Heart left ventricle (tissue), 16 donors: ENCODE measurements around the gene B4GAT1. TPM values are rescaled to one million over a fixed set of nuclear protein-coding genes. Genes with fewer than 3 reads are reported as not detected.

Experiments used
- ATAC-seq, 4 donors: fragments of 200-7000 bp; cut with Tn5 transposase; one replicate each; pipeline ENCODE4 v1.9.1; 2020 to 2022; ENCODE audit warnings: moderate library complexity in 4 of 4, mild to moderate bottlenecking in 3 of 4, moderate number of reproducible peaks in 1 of 4
- DNase-seq, 5 donors: peaks; one replicate each; pipeline ENCODE4 v3.0.0-alpha.2; 2020
- H3K27ac ChIP-seq, 12 donors: fragments of 200-600 bp; sonication (generic) in 4 of 12; one replicate each; pipeline versions ENCODE4 v1.5.0 to v1.8.0; 2016 to 2022; ENCODE audit warnings: mild to moderate bottlenecking in 2 of 12
- H3K27me3 ChIP-seq, 9 donors: fragments of 200-600 bp; sonication (generic) in 2 of 9; one replicate each; pipeline versions ENCODE4 v1.5.1 to v1.8.0; 2016 to 2022; ENCODE audit warnings: mild to moderate bottlenecking in 3 of 9
- H3K36me3 ChIP-seq, 9 donors: fragments of 200-600 bp; sonication (generic) in 2 of 9; one replicate each; pipeline versions ENCODE4 v1.5.0 to v1.8.0; 2018 to 2022; ENCODE audit warnings: mild to moderate bottlenecking in 2 of 9
- H3K4me1 ChIP-seq, 12 donors: fragments of 200-600 bp; sonication (generic) in 4 of 12; one replicate each; pipeline versions ENCODE4 v1.5.0 to v1.8.0; 2016 to 2022; ENCODE audit warnings: mild to moderate bottlenecking in 3 of 12
- H3K4me3 ChIP-seq, 12 donors: fragments of 200-600 bp; sonication (generic) in 4 of 12; one replicate each; pipeline versions ENCODE4 v1.5.0 to v1.8.0; 2017 to 2022; ENCODE audit warnings: mild to moderate bottlenecking in 9 of 12, moderate library complexity in 4 of 12
- H3K9me3 ChIP-seq, 12 donors: fragments of 200-600 bp; sonication (generic) in 4 of 12; one replicate each; pipeline versions ENCODE4 v1.5.0 to v1.8.0; 2016 to 2022; ENCODE audit warnings: mild to moderate bottlenecking in 1 of 12
- POLR2A ChIP-seq, 2 donors: fragments of 450-650 bp; IDR thresholded peaks; one replicate each; pipeline ENCODE4 v1.6.1; 2017; ENCODE audit warnings: antibody characterized with exemption in 2 of 2, mild to moderate bottlenecking in 2 of 2, moderate library complexity in 2 of 2
- WGBS, 4 donors: extraction: QIAGEN DNeasy Blood & Tissue Kit in 2 of 4; methylation state at CpG; one replicate each; pipeline versions ENCODE4 v1.1.5 to v1.1.7; 2013 to 2018; 5-methylcytosine and 5-hydroxymethylcytosine counted together
- intact Hi-C, 10 donors: fragments of 100-400 bp; cut with DNase I; formaldehyde crosslinking; loops; one replicate each; pipeline versions ENCODE4 v1.11.1 to v1.14.2; 2022
- polyA plus RNA-seq, 2 donors: library from polyadenylated mRNA; stranded (reverse); fragments of 200-250 nt; gene quantifications; one replicate each; pipeline ENCODE4 v1.2.3, GENCODE V29; 2013
- total RNA-seq, 9 donors: library from RNA; depleted of rRNA in 2 of 9; stranded (reverse); fragments of >200 nt in 2 of 9; fragmentation: NEBNext Ultra II Directional in 3 of 9; extraction: Animal tissue kit (Norgen Biotek cat#: 25700) in 3 of 9; gene quantifications; one replicate each; pipeline versions ENCODE4 v1.1.0 to v1.2.4, GENCODE V29; 2016 to 2023
- TF ChIP-seq, protein P1 (sequence below), 12 donors: fragments of 200-600 bp; sonication (generic) in 4 of 12; IDR thresholded peaks; one replicate each; pipeline versions ENCODE4 v1.5.0 to v1.8.0; 2018 to 2022; ENCODE audit warnings: antibody characterized with exemption in 12 of 12, mild to moderate bottlenecking in 5 of 12
- donor health status: ischemic (EF 13 %, LVEDD 7.1; RV severe dilation, severe dysfunction).
- donor health status: healthy with polysubstance abuse.
- donor health status: DM: no; HTN: yes; CAD: no.
- donor health status: DM: no; HTN: no; CAD: no.
- donor health status: ischemic (EF 25% LVEDD 6.9; RV normal size, moderate dysfunction).
- donor health status: ischemic (EF 25% LVEDD 5.7; RV mildly dilated, moderate dysfunction).
- donor health status: healthy.
- donor health status: DM: yes; HTN: yes; CAD: no.
- donor health status: ischemic (EF 35%, LVEDD 5.7; RV mildly dilated, moderate dysfunction).
- donor health status: nonischemic (EF 11% LVEDD 7.7; RV severe dilation, severe dysfunction).
- donor health status: DM: yes; HTN: yes; CAD: no.
- donor health status: PGD.
- donor health status: ischemic (EF 29% LVEDD 5.4; RV normal size, mild dysfunction).
- donor health status: nonischemic (EF 23%, LVEDD 6.1; RV moderate dilation, normal function).

Gene B4GAT1
- total and polyA plus RNA-seq, 11 donors, result 37.2 to 109 (median 52.3) TPM

DNA sequence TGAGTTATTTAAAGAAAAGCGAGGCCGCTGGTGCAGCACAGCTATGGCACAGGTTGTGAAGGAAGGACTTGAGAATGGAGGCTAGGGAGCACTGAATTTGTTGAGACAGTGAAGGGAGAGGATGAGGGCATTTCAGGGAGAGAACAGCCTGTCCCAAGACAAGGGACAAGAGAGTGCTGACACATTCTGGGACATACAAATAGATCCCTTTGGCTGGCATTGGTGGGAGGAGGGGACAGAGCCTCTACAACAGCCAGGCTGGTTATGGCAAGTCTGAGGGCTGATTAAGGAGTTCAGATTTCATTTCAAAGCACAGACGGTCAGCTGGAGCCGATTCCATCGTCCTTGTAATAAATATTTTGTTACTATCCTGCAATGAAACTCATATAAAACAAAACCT lies 25.8 kb upstream of the B4GAT1 start:
- Histone ChIP-seq H3K4me3 (no peak overlapping the region), H3K4me1 (peaks cover 0 to 48% (median 23%) of the 10 kb centered on the region in 12 donors), H3K27ac (peak overlapping the region; percentile 73 to 92 (median 84)), H3K9me3 (no peaks in the 10 kb centered on the region), H3K27me3 (peaks cover 0 to 52% (median 9%) of the 10 kb centered on the region in 9 donors), H3K36me3 (no peaks in the 10 kb centered on the region)
- peak; percentile 68 to 83 (median 73) for ATAC-seq
- peak in 4 of 5 donors; percentile 40 to 81 (median 60) for DNase-seq
- 48 to 54% (median 52%) methylated on average over 5 of the region's 5 CpGs for WGBS, 4 donors
- TF ChIP-seq, protein P1, sequence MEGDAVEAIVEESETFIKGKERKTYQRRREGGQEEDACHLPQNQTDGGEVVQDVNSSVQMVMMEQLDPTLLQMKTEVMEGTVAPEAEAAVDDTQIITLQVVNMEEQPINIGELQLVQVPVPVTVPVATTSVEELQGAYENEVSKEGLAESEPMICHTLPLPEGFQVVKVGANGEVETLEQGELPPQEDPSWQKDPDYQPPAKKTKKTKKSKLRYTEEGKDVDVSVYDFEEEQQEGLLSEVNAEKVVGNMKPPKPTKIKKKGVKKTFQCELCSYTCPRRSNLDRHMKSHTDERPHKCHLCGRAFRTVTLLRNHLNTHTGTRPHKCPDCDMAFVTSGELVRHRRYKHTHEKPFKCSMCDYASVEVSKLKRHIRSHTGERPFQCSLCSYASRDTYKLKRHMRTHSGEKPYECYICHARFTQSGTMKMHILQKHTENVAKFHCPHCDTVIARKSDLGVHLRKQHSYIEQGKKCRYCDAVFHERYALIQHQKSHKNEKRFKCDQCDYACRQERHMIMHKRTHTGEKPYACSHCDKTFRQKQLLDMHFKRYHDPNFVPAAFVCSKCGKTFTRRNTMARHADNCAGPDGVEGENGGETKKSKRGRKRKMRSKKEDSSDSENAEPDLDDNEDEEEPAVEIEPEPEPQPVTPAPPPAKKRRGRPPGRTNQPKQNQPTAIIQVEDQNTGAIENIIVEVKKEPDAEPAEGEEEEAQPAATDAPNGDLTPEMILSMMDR (IDR thresholded peaks at IDR 0.05), result no peak
- TF ChIP-seq POLR2A (IDR thresholded peaks at IDR 0.05), result no peak
- intact Hi-C loops, result no loop called here

DNA sequence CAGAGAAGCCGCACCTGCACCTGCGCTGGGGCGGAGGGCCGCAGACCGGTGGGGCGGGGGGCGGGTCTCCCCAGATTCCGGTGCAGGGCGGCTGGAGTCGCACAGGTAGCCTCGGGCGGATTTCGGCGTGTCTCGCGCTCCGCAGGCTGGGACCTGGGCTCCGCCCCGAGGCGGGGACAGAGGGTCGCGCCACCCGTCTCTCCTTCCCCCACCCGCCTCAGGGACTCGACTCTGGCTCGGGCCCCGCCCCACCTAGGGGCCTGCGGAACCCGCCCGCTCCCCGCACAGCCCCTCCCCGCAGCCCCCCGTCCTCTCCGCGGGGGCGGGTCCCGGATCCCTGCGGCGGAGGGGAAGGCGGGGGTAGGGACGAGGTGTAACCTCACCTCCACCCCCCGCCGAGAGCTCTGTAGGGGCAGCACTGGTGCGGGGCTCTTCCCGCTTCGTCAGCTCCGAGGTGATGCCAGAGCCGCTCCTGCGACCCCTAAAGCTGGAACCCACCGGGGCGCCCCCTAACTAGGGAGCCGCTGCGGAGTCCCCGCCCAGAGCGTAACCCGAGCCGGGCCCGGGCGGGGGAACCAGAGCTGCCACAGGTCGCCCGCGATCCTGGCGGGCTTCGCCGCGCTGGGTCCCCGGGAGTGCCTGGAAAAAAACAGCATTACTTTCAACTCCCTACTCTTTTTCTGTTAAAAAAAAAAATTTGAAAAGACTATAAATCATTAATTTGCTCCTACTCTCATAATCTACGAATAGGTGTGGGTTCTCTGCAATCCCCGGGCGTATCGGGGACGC lies 24.4 kb upstream of the B4GAT1 start, which contains the start of gene SLC29A2:
Gene SLC29A2, minus strand, starts transcription at position 134 of the 789 bp plus-strand sequence. CDS start 169 bp downstream, outside the sequence.
- H3K4me1 ChIP-seq, result peaks cover 0 to 48% (median 23%) of the 10 kb centered on the region in 12 donors
- 0 to 1% (median 1%) methylated on average over 35 to 72 of the region's 72 CpGs for WGBS, 4 donors

DNA sequence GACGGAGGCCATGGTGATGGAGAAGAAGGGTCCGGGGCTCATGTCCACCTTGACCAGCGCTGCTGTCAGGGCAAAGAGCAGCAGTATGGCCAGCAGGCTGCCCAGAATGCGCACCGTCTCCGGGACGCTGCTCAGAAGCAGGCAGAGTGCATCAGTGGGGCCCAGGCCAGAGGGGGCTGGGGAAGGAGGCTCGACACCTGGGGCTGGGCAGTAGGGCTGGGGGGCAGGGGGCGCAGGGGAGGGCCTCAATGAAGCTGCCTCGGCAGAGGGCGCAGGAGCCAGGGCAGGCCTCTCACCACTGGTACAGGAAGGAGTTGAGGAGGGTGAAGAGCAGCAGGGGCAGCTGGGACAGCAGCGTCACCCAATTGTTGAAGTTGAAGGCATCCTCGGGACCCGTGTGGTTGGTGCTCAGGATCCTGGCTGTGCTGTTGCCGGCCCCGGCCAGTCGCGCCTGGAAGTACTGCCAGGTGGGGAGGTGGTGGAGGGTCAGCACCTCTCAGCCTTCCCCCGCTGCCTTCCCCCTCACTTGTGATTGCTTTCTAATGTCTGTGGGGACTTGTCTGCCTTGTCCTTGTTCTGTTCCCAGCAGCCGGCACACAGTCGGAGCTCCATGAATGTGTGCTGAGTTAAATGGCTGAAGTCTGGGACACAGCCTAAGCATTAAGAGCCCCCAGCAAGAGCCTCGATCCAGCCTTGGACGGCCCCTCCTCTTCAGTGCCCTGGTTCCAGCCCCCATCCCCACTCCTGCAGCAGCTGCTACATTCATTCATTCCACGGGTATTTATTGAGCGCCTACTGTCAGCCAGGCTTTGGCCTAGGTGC lies 21.9 kb upstream of the B4GAT1 start:
- Histone ChIP-seq H3K27me3 (peaks cover 0 to 30% (median 9%) of the 10 kb centered on the region in 9 donors), H3K4me1 (peaks cover 0 to 48% (median 23%) of the 10 kb centered on the region in 12 donors), H3K36me3 (peaks cover 0 to 4% (median 0%) of the 10 kb centered on the region in 9 donors), H3K4me3 (no peak overlapping the region), H3K9me3 (no peaks in the 10 kb centered on the region), H3K27ac (peak overlapping the region in 3 of 12 donors; percentile 85 to 92 (median 89))
- 81 to 87% (median 84%) methylated on average over 14 to 25 of the region's 25 CpGs for WGBS, 4 donors
- intact Hi-C loops, result no loop called here
- TF ChIP-seq POLR2A (IDR thresholded peaks at IDR 0.05), result no peak
- TF ChIP-seq, protein P1 (IDR thresholded peaks at IDR 0.05), result no peak
- ATAC-seq (no peak), DNase-seq (no peak)

More for the DNA sequence above, 24.4 kb upstream of the B4GAT1 start, which contains the start of gene SLC29A2:
- intact Hi-C loops, result loop anchor here in 1 of 10 donors (1.0 kb wide), 1 partner anchor 27 kb away; the partner anchor contains the start of gene BRMS1
- ATAC-seq, result peak; percentile 63 to 82 (median 76)
- peaks cover 0 to 4% (median 0%) of the 10 kb centered on the region in 9 donors for H3K36me3 ChIP-seq
- peak within 1 kb of the TSS; percentile 56 to 88 (median 75) for H3K4me3 ChIP-seq
- peak within 1 kb of the TSS; percentile 73 to 92 (median 84) for H3K27ac ChIP-seq
- DNase-seq, result peak; percentile 50 to 84 (median 74)
- TF ChIP-seq, protein P1 (IDR thresholded peaks at IDR 0.05), result no peak
- TF ChIP-seq POLR2A (IDR thresholded peaks at IDR 0.05), result peak in 1 of 2 donors; percentile 8
- no peaks in the 10 kb centered on the region for H3K9me3 ChIP-seq
- H3K27me3 ChIP-seq, result peaks cover 0 to 46% (median 9%) of the 10 kb centered on the region in 9 donors
